ENCODE data around the gene CR2.
"Not testable (repeated sequence)": the region's sequence is repeated elsewhere in the genome, so short reads cannot be mapped to it uniquely, and the experiment has no call there.

CR2 gene

GRCh38 chr1:207516729-207517128 is 62.6 kb downstream of the CR2 start:
- no peak for DNase-seq

- DNase-seq = no peak
Measured at GRCh38 chr1:207518608-207519236, 64.6 kb downstream of the CR2 start.

GRCh38 chr1:207519505-207520399 is 65.6 kb downstream of the CR2 start:
- no peak for DNase-seq

- DNase-seq = not testable (repeated sequence)
Measured at GRCh38 chr1:207520400-207521345, 66.5 kb downstream of the CR2 start.

GRCh38 chr1:207525239-207525638 is 71.1 kb downstream of the CR2 start:
- DNase-seq = not testable (repeated sequence)

- not testable (repeated sequence) for DNase-seq
Measured at GRCh38 chr1:207528401-207528800, 74.3 kb downstream of the CR2 start.

GRCh38 chr1:207536263-207536662 is 82.1 kb downstream of the CR2 start:
- not testable (repeated sequence) for DNase-seq

All from activated CD8-positive, alpha-beta memory T cell treated with anti-CD3 and anti-CD28 coated beads for 24 hours (primary cell).